GM19043 (cell line): ENCODE measurements around the gene VAV1.
"Not testable (repeated sequence)": the region's sequence is repeated elsewhere in the genome, so short reads cannot be mapped to it uniquely, and the experiment has no call there.

Source experiments
- ATAC-seq: cut with Tn5 transposase; IDR thresholded peaks from one replicate; pipeline ENCODE4 v1.9.1; 2021; ENCODE audit warnings: low read depth; ENCODE audit not compliant: unreplicated experiment

The VAV1 gene

GRCh38 chr19:6838062-6838655 lies 65.7 kb downstream of the VAV1 start:
- ATAC-seq: no peak

- no peak for ATAC-seq
These were observed 70.5 kb downstream of the VAV1 start for GRCh38 chr19:6842871-6843607.

GRCh38 chr19:6847828-6848200 lies 75.3 kb downstream of the VAV1 start:
- no peak for ATAC-seq

GRCh38 chr19:6848986-6849385 lies 76.5 kb downstream of the VAV1 start:
- ATAC-seq: no peak

- ATAC-seq: no peak
These were observed 77.4 kb downstream of the VAV1 start for GRCh38 chr19:6849876-6850275.

- no peak for ATAC-seq
These were observed 78.9 kb downstream of the VAV1 start for GRCh38 chr19:6851359-6851758.

GRCh38 chr19:6852001-6852400 lies 79.5 kb downstream of the VAV1 start:
- no peak for ATAC-seq

- no peak for ATAC-seq
These were observed 81.4 kb downstream of the VAV1 start for GRCh38 chr19:6853868-6854267.

- ATAC-seq: no peak
These were observed 82.2 kb downstream of the VAV1 start for GRCh38 chr19:6854758-6855157.

GRCh38 chr19:6856749-6857372 lies 84.4 kb downstream of the VAV1 start:
- ATAC-seq: no peak

GRCh38 chr19:6861683-6862286 lies 89.3 kb downstream of the VAV1 start:
- no peak for ATAC-seq

GRCh38 chr19:6862673-6863078 lies 90.2 kb downstream of the VAV1 start:
- ATAC-seq: no peak

- no peak for ATAC-seq
These were observed 91.9 kb downstream of the VAV1 start for GRCh38 chr19:6864325-6864940.

GRCh38 chr19:6865849-6866248 lies 93.3 kb downstream of the VAV1 start:
- no peak for ATAC-seq

GRCh38 chr19:6866741-6867151 lies 94.2 kb downstream of the VAV1 start:
- ATAC-seq: no peak

GRCh38 chr19:6868351-6868750 lies 95.8 kb downstream of the VAV1 start:
- no peak for ATAC-seq

- not testable (repeated sequence) for ATAC-seq
These were observed 96.8 kb downstream of the VAV1 start for GRCh38 chr19:6869151-6869882.

GRCh38 chr19:6873708-6874431 lies 101.4 kb downstream of the VAV1 start:
- ATAC-seq: no peak

GRCh38 chr19:6875218-6875617 lies 102.7 kb downstream of the VAV1 start:
- ATAC-seq: no peak

GRCh38 chr19:6876748-6877147 lies 104.2 kb downstream of the VAV1 start:
- ATAC-seq: no peak
